A673 (cell line): ENCODE measurements around the gene OTX1. TPM values are rescaled to one million over a fixed set of nuclear protein-coding genes. Genes with fewer than 3 reads are reported as not detected.

Experiments
- BruUV-seq: library from RNA; stranded (reverse); fragments of 400-500 nt; replicated peaks from 2 replicates; lab custom pipeline; 2021; lab: Mats Ljungman, UMichigan
- CTCF ChIA-PET: fragments of 300-600 bp; sonication (Branson Sonifier 250); formaldehyde crosslinking; loops from one replicate; lab custom pipeline; 2022; ENCODE audit warnings: antibody characterized with exemption; lab: Charles Lee
- POLR2A ChIA-PET: fragments of 300-600 bp; sonication (Branson Sonifier 250); formaldehyde crosslinking; loops from one replicate; lab custom pipeline; 2022; ENCODE audit warnings: antibody characterized with exemption; ENCODE audit not compliant: low non-redundant PET; lab: Charles Lee
- DNase-seq: peaks from one replicate; pipeline ENCODE4 v3.0.0-alpha.2; 2015; ENCODE audit warnings: low spot score
- H3K27ac ChIP-seq: fragments of 200-600 bp; sonication (generic); 2 replicates; pipeline ENCODE4 v1.5.1; 2016; ENCODE audit warnings: mixed run types, low read depth, mild to moderate bottlenecking, mixed read lengths, antibody characterized with exemption, low read length; ENCODE audit not compliant: poor library complexity, severe bottlenecking
- H3K27me3 ChIP-seq: fragments of 200-600 bp; sonication (generic); replicated peaks from 2 replicates; pipeline ENCODE4 v1.6.1; 2017; ENCODE audit warnings: mixed run types, low read depth, mild to moderate bottlenecking, mixed read lengths, antibody characterized with exemption, low read length; ENCODE audit not compliant: insufficient read depth, poor library complexity
- H3K36me3 ChIP-seq: fragments of 200-600 bp; sonication (generic); 2 replicates; pipeline ENCODE4 v1.6.1; 2016; ENCODE audit warnings: mixed run types, mild to moderate bottlenecking, mixed read lengths, antibody characterized with exemption, low read length; ENCODE audit not compliant: insufficient read depth, poor library complexity, severe bottlenecking
- H3K4me1 ChIP-seq: fragments of 200-600 bp; sonication (generic); 2 replicates; pipeline ENCODE4 v1.6.1; 2017; ENCODE audit warnings: mixed run types, mild to moderate bottlenecking, mixed read lengths, antibody characterized with exemption, low read length; ENCODE audit not compliant: insufficient read depth, poor library complexity, severe bottlenecking
- H3K4me3 ChIP-seq: fragments of 200-600 bp; sonication (generic); 2 replicates; pipeline ENCODE4 v1.5.1; 2016; ENCODE audit warnings: low read depth, mixed run types, mild to moderate bottlenecking, mixed read lengths, low read length; ENCODE audit not compliant: poor library complexity, severe bottlenecking
- H3K9me3 ChIP-seq: fragments of 200-600 bp; sonication (generic); 2 replicates; pipeline ENCODE4 v1.6.1; 2016; ENCODE audit warnings: mixed run types, low read depth, mild to moderate bottlenecking, mixed read lengths, antibody characterized with exemption, low read length; ENCODE audit not compliant: poor library complexity, severe bottlenecking
- EZH2 ChIP-seq: fragments of 200-600 bp; sonication (generic); IDR thresholded peaks from 2 replicates; pipeline ENCODE4 v1.6.1; 2017; ENCODE audit warnings: borderline replicate concordance, low read depth, mild to moderate bottlenecking, mixed read lengths, antibody characterized with exemption, low read length; ENCODE audit not compliant: poor library complexity, severe bottlenecking
- intact Hi-C: fragments of 100-400 bp; cut with micrococcal nuclease; formaldehyde crosslinking; loops from one replicate; pipeline ENCODE4 v1.10.0; 2022; ENCODE audit not compliant: unreplicated experiment
- total RNA-seq: library from RNA; stranded (reverse); gene quantifications from 2 replicates; pipeline ENCODE4 v1.2.3, GENCODE V29; 2021
- TF ChIP-seq, protein P1 (sequence below): fragments of 300-800, 200-600 bp; sonication (generic); conservative IDR thresholded peaks from 2 replicates; pipeline ENCODE4 v1.5.1; 2017; ENCODE audit warnings: low read depth, mild to moderate bottlenecking, antibody characterized with exemption, low read length, moderate library complexity, mixed read lengths

The OTX1 gene
- total RNA-seq, 1 experiment from 2014 or later = 1.1 TPM

DNA sequence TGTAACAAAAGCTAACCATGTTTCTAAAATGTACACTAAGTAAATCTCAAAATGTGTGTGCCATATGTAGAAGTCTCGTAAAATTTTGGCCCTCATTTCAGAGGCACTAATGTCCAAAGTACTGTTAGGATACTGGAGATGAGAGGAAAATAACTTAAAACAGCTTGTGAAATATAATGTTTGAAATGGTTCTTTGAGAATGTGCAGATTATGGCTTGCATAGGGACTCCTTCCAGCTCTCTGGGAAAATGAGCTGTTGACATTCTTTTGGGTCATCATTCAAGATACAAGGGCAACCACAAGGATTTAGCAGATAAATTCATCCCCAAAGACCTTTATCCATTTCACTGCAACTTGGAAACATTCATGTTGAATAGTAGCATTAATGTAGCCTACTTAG lies 38.1 kb upstream of the OTX1 start:
- BruUV-seq = no TSS peak
- Histone ChIP-seq H3K27me3 (no peaks in the 10 kb centered on the region), H3K36me3 (no peaks in the 10 kb centered on the region), H3K9me3 (no peaks in the 10 kb centered on the region), H3K27ac (no peak overlapping the region), H3K4me1 (no peaks in the 10 kb centered on the region), H3K4me3 (no peak overlapping the region)
- TF ChIP-seq, protein P1, sequence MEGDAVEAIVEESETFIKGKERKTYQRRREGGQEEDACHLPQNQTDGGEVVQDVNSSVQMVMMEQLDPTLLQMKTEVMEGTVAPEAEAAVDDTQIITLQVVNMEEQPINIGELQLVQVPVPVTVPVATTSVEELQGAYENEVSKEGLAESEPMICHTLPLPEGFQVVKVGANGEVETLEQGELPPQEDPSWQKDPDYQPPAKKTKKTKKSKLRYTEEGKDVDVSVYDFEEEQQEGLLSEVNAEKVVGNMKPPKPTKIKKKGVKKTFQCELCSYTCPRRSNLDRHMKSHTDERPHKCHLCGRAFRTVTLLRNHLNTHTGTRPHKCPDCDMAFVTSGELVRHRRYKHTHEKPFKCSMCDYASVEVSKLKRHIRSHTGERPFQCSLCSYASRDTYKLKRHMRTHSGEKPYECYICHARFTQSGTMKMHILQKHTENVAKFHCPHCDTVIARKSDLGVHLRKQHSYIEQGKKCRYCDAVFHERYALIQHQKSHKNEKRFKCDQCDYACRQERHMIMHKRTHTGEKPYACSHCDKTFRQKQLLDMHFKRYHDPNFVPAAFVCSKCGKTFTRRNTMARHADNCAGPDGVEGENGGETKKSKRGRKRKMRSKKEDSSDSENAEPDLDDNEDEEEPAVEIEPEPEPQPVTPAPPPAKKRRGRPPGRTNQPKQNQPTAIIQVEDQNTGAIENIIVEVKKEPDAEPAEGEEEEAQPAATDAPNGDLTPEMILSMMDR = no peak
- TF ChIP-seq EZH2 = no peak
- intact Hi-C loops = no loop called here
- DNase-seq = no peak
- ChIA-PET CTCF (no interaction called here), POLR2A (no interaction called here)

DNA sequence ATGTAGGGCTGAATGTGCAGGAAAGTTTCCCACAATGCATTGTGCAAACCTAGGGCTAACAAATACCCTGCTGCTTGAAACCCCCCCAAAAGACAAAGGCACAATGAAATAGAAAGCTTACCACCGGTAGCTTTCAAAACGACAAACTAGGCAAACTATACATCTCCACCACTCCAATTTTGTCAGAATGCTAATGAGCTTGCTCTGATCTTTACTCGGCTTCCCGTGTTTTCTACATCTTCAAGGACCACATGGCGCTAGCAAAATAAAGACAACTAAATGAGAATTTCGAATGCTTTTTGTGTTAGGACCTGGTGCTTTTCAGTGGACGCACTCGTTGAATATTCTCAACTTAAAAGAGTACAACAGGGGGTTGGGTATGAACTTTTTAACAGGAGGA lies 37.2 kb upstream of the OTX1 start:
- ChIA-PET POLR2A (no interaction called here), CTCF (no interaction called here)
- Histone ChIP-seq H3K4me3 (no peak overlapping the region), H3K27ac (no peak overlapping the region), H3K36me3 (no peaks in the 10 kb centered on the region), H3K9me3 (no peaks in the 10 kb centered on the region), H3K27me3 (no peaks in the 10 kb centered on the region), H3K4me1 (no peaks in the 10 kb centered on the region)
- intact Hi-C loops = no loop called here
- TF ChIP-seq, protein P1 = no peak
- TF ChIP-seq EZH2 = no peak
- no TSS peak for BruUV-seq
- DNase-seq = no peak

DNA sequence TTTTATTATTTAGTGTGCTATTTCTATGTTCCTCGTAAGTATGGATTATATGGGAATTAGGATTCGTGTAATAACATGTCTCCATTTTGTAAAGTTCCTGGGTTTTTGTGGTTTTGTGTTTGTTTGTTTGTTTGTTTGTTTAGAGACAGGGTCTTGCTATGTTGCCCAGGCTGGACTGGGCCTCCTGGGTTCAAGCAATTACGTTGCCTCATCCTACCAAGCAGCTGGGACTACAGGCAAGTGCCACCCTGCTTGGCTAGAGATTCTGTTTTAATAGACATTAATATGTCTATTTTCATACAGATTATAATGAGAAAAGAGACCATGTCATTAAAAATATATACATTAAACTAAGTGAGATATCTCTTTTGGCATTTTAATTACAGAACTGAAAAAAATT lies 35.2 kb upstream of the OTX1 start:
- DNase-seq = no peak
- Histone ChIP-seq H3K9me3 (no peaks in the 10 kb centered on the region), H3K4me3 (no peak overlapping the region), H3K36me3 (no peaks in the 10 kb centered on the region), H3K27ac (no peak overlapping the region), H3K4me1 (no peaks in the 10 kb centered on the region), H3K27me3 (no peaks in the 10 kb centered on the region)
- ChIA-PET POLR2A (no interaction called here), CTCF (no interaction called here)
- intact Hi-C loops = no loop called here
- no TSS peak for BruUV-seq
- TF ChIP-seq, protein P1 = no peak
- no peak for TF ChIP-seq EZH2
